HG03565 (cell line): ENCODE measurements around the gene SDS.
A peak's percentile ranks its signal among the peaks of the same experiment; 100 is the strongest.

Source experiments
- ATAC-seq: cut with Tn5 transposase; IDR thresholded peaks from one replicate; pipeline ENCODE4 v1.9.1; 2021; ENCODE audit warnings: mild to moderate bottlenecking, moderate library complexity; ENCODE audit not compliant: unreplicated experiment

The SDS gene

DNA sequence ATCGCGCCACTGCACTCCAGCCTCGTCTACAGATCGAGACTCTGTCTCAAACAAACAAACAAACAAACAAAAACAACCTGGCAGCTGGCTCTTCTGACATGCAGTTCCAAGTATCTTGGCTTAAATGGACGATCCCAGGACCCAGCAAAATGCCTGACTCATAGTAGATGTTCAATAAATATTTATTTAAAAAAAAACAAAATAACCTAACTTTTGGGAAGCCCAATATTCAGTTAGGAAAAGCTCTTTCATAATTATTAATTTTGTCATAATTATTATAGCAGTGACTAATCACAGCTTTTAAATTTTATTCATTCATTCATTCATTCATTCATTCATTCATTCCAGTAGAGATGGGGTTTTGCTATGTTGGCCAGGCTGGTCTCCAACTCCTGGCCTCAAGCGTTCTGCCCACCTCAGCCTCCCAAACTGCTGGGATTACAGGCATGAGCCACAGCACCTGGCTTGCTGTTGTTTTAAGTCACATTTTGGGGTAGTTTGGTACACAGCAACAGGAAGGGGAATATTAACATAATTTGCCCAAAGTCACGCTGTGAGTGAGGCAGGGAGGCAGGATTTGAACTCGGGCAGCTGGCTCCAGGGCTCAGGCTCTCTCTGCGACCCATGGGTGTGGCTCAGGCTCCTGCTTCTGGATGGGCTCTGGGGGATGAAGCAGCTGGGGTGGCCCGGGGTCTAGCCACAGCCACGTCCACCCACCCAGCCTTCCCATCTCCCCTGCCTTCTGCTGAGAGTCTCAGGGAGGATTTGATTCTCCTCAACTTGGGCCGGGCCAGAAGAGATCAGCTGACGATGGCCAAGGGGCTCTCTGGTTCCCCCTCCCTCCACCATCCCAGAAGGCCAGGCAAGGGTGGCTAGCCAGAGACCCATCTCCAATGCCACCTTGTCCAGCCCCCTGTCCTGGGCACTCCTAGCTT lies 2.4 kb downstream of the SDS start:
- ATAC-seq = no peak

DNA sequence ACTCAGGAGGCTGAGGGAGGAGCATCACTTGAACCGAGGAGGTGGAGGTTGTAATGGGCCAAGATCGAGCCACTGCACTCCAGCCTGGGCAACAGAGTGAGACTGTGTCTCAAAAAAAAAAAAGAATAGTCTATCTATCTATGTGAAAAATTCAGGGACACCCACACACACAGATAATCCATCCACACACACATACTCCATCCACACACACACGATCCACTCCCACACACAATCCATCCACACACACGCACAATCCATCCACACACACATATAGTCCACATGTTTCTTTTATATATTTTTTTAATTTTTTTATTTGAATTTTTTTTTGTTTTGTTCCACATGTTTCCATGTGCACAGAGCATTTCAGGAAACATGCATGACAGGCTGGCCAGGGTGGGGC lies 3.3 kb downstream of the SDS start:
- ATAC-seq = no peak

DNA sequence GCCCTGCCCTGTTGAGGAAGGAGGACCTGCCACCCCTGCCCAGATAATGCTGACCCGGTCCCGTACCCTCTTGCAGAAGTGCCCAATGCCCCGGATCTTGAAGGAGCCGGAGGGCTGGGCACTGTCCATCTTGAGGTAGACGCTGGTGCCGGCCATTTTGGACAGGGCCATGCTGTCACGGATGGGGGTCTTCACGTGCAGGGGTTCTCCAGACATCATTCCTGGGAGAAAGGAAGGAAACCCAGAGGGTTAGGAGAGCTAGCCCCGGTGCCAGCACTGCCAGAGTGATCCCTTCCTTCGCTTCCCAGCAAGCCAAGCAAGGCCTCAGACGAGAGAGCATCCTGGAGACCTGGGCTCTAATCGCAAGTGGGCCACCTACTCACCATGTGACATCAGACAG lies 4.2 kb downstream of the SDS start:
- ATAC-seq = no peak

DNA sequence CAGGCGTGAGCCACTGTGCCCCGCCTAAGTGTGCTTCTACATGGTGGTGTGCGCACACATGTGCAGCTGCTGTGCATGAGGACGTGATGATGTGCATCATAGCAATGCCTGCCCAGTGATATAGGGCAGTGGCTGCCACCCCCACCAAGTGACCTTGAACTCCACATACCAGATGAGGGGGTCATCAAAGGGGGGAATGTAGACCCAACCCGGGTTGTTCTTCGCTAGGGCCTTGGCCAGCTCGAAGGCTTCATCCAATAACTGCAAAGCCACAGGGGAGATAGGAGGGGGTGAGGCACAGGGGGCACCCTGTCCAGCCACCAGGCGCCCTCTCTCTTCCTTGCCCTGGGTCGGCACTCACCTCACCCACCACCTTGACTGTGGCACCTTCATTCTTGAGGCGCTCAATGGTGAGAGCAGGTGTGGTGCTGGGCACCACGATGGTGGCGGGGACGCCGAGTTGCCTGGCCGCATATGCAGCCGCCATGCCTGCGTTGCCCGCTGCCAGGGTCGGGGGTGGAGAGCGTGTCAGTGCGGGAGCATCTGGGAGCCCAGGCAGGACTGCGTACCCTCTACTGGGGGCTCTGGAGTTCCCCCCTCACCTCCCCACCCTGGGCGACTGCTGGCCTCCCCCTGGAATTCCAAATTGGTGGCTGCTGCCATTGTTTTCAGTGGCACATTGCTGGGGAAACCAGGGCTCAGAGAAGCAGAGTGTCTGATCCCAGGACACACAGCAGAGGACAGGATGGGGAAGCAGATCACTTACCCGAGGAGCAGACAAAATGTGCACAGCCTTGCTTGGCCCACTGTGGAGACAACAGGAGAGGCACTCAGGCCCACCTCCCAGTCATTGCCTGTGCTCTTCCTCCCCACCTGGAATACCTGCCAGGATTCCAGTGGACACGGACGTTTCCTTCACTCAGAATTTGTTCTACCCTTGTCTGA lies 5.1 kb downstream of the SDS start:
- ATAC-seq = no peak

DNA sequence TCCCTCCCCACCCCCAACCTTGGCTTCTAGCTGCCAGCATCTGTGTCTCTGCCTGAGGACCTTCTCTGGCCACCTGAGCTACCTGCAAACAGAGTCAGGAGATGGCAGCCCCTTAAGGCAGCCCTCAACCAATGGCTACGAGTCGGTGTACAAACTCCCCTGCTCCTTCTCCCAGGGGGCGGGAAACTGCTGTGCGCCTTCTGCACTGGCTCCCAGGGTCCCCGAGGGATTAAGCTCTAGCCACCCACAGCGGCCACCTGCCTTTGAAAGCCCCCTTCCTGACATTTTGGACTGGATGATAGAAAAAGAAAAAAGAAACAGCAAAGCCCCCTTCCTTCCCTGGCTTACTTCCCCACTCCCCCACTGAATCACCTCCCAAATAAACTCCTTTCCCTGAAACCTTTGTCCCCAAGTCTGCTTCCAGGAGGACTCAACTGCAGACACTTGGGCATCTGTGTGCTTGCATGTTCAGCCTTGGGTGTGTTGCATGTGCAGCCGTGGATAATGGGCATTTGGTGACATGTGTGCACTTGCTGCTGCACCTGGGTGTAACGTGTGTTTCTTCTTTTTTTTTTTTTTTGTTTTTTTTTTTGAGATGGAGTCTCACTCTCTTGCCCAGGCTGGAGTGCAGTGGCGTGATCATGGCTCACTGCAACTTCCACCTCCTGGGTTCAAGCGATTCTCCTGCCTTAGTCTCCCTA lies 6.0 kb downstream of the SDS start:
- no peak for ATAC-seq

GRCh38 chr12:113396828-113397496 lies 6.7 kb downstream of the SDS start:
- ATAC-seq = no peak

DNA sequence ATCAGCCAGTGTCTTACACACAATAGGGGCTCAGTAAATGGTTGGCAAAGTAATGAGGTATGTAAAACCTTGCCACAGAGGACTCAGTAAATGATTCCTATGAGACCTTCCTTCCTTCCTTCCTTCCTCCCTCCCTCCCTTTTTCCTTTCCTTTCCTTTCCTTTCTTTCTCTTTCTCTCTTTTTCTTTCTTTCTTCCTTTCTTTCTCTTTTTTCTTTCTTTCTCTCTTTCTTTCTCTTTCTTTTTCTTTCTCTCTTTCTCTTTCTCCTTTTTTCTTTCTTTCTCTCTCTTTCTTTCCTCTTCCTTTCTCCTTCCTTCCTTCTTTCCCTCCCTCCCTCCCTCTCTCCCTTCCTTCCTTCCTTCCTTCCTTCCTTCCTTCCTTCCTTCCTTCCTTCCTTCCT lies 7.5 kb downstream of the SDS start:
- no peak for ATAC-seq

GRCh38 chr12:113395119-113395518 lies 8.6 kb downstream of the SDS start:
- ATAC-seq = no peak

- no peak for ATAC-seq
Observed at GRCh38 chr12:113393749-113394148, 9.9 kb downstream of the SDS start.

DNA sequence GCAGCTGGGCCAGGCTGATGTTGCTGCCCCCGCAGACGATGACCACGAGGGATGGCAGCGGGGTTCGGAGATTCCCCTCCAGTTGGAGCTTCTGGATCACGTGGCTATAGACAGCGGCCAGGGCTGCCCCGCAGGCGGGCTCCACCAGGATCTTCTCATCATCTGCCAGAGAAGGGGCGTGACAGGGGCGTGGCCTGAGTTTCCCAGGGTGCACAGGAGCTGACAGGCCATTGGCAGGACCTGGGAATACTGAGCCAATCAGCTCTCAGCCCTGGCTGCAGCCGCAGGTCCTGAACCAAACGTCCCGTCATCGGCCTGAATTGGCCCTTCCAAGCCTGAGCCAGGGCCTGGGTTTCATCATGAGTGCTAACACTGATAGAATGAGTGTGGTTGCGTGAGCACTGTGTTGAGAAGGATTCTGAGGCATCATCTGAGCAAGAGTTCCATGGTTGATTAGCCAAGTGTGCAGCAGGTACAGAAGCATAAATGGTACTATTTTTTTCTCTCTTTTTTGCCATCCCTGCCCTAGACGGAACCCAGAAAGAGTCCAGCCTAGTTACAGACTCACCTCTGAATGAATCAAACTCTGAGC lies 10.6 kb downstream of the SDS start:
- ATAC-seq = peak; percentile 43

DNA sequence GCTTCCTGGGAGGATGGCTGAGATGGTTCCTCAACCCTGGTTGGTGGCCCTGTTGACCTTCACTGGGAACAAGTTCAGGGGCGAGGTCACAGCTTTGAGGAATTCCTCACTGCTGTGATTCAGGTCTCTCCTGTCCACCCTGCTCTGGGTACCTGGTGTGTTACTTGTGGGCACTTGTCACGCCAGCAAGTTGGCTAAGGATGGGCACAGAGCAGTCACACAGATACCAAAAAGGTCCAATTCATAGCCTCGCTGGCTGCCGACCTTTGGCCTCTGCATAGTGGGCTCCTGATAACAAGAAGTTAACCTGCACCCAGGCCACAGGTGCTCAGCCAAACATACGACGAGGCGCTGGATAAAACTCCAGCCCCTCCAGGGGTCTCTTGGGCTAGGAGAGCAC lies 11.2 kb downstream of the SDS start:
- ATAC-seq = no peak

- ATAC-seq = no peak
Observed at GRCh38 chr12:113391650-113392337, 11.9 kb downstream of the SDS start.

- no peak for ATAC-seq
Observed at GRCh38 chr12:113391145-113391544, 12.5 kb downstream of the SDS start.

GRCh38 chr12:113390064-113391043 lies 13.3 kb downstream of the SDS start:
- ATAC-seq = no peak

- no peak for ATAC-seq
Observed at GRCh38 chr12:113388351-113388750, 15.3 kb downstream of the SDS start.

- no peak for ATAC-seq
Observed at GRCh38 chr12:113387631-113388030, 16.1 kb downstream of the SDS start.

DNA sequence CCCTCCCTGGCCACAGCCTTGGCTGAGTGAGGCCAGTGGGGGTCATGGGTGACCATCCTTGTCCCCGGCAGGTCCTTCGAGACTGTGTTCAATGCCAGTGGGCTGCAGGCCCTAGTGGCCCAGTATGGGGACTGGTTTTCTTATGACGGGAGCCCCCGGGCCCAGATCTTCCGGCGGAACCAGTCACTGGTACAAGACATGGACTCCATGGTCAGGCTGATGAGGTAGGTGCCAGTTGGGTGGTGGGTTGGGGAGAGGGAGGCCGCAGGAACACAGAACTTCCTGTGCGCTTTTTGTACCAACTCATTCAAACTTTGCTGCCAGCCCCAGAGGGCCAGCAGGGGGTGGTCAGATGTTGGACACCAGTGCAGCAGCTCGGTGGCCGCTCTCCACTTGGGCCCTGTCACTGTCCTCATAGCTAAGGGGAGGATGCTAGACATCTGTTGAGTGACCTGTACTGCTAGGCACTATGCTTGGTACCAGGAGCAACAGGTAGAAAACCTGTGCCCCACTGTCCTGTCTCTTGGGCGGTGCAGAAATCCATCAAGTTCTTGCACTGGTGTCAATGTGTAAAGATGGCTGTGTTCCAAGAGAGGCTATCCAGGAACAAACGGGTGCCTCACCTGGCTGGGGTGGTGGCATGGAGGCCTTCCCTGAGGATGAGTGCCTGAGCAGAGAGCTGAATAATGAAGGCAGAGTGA lies 16.7 kb downstream of the SDS start:
- no peak for ATAC-seq
